Measurements from ENCODE around the gene LRRC72. TPM values are rescaled to one million over a fixed set of nuclear protein-coding genes. Genes with fewer than 3 reads are reported as not detected.

The LRRC72 gene
- total and polyA plus RNA-seq, 2 donors (not counting 1 experiment from before 2014, with no cell fraction given), result not detected

DNA sequence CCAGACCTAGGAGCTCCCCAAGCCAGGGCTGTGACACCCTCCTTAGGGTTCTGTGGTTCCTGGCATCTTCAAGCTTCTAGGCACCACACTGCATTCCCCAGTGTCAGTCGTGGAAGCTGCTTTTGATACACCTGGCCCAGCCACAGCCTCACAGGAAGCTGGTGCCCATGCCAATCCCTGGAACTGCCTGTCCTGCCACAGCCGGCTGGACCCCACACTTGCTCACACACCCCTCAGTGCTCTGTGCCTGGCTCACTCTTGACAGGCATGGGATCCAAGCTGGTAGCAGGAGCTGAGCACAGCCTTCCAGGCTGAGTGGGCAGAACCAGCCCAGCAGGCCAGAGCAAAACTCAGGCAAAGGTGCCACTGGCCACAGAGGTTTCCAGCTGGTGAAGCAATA lies 21.8 kb downstream of the LRRC72 start:
- H3K36me3 ChIP-seq (ENCODE audit: control insufficient read depth, insufficient read depth, low read length), result no peaks in the 10 kb centered on the region
- DNase-seq (ENCODE audit: low read depth in 2 of 2), result no peak
- TF ChIP-seq EZH2 (IDR thresholded peaks at IDR 0.05; ENCODE audit: low read length, missing control alignments), result no peak
- TF ChIP-seq, protein P1, sequence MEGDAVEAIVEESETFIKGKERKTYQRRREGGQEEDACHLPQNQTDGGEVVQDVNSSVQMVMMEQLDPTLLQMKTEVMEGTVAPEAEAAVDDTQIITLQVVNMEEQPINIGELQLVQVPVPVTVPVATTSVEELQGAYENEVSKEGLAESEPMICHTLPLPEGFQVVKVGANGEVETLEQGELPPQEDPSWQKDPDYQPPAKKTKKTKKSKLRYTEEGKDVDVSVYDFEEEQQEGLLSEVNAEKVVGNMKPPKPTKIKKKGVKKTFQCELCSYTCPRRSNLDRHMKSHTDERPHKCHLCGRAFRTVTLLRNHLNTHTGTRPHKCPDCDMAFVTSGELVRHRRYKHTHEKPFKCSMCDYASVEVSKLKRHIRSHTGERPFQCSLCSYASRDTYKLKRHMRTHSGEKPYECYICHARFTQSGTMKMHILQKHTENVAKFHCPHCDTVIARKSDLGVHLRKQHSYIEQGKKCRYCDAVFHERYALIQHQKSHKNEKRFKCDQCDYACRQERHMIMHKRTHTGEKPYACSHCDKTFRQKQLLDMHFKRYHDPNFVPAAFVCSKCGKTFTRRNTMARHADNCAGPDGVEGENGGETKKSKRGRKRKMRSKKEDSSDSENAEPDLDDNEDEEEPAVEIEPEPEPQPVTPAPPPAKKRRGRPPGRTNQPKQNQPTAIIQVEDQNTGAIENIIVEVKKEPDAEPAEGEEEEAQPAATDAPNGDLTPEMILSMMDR (conservative IDR thresholded peaks at IDR 0.05 in 1 of 2, IDR thresholded peaks at IDR 0.05 in 1 of 2; ENCODE audit: low read depth in 1 of 2, low read length in 2 of 2), result no peak

DNA sequence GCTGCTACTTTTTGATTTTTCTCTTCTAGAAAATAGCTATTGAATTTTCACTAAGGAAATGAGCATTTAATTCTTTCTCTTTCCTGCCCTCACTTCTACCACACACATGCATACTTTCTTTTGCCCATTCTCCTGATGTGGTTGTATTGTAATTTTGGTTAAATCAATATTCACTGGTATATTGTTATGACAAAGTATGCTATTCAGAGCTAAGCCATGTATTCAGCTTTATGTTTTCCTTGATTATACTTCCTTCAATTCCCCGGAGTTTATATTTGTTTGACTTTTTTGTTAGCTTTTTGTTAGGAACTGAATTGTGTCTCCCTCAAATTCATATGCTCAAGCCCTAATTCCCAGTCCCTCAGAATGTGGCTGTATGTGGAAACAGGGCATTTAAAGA lies 24.0 kb downstream of the LRRC72 start:
- Histone ChIP-seq H3K4me3 (replicated peaks in 1 of 4; ENCODE audit: control extremely low read depth in 1 of 4, insufficient read depth in 1 of 4, low read depth in 3 of 4, low read length in 4 of 4) (no peak overlapping the region), H3K9ac (ENCODE audit: insufficient read depth, low read length) (no peak overlapping the region), H3K4me2 (ENCODE audit: extremely low read depth, insufficient read depth, low read length) (no peak overlapping the region), H3K27ac (ENCODE audit: insufficient read depth, low read length) (no peak overlapping the region), H3K27me3 (ENCODE audit: control insufficient read depth, insufficient read depth, low read length) (no peaks in the 10 kb centered on the region), H4K20me1 (ENCODE audit: control insufficient read depth, extremely low read depth, insufficient read depth, low read length) (no peaks in the 10 kb centered on the region), H2AFZ (ENCODE audit: low read length) (no peak overlapping the region), H3K9me3 (ENCODE audit: control insufficient read depth, insufficient read depth, low read depth, low read length) (no peaks in the 10 kb centered on the region), H3K36me3 (ENCODE audit: control insufficient read depth, insufficient read depth, low read length) (no peaks in the 10 kb centered on the region), H3K4me1 (ENCODE audit: control insufficient read depth, extremely low read depth, insufficient read depth, low read length) (no peaks in the 10 kb centered on the region), H3K79me2 (ENCODE audit: control insufficient read depth, insufficient read depth, low read length) (no peaks in the 10 kb centered on the region)
- no peak for DNase-seq (ENCODE audit: low read depth in 2 of 2)
- no peak for TF ChIP-seq EZH2 (IDR thresholded peaks at IDR 0.05; ENCODE audit: low read length, missing control alignments)
- TF ChIP-seq, protein P1 (conservative IDR thresholded peaks at IDR 0.05 in 1 of 2, IDR thresholded peaks at IDR 0.05 in 1 of 2; ENCODE audit: low read depth in 1 of 2, low read length in 2 of 2), result no peak

More for the DNA sequence above, 21.8 kb downstream of the LRRC72 start:
- Histone ChIP-seq H3K27me3 (ENCODE audit: control insufficient read depth, insufficient read depth, low read length) (no peaks in the 10 kb centered on the region), H4K20me1 (ENCODE audit: control insufficient read depth, extremely low read depth, insufficient read depth, low read length) (no peaks in the 10 kb centered on the region), H3K9ac (ENCODE audit: insufficient read depth, low read length) (no peak overlapping the region), H3K79me2 (ENCODE audit: control insufficient read depth, insufficient read depth, low read length) (no peaks in the 10 kb centered on the region), H3K4me2 (ENCODE audit: extremely low read depth, insufficient read depth, low read length) (no peak overlapping the region), H3K9me3 (ENCODE audit: control insufficient read depth, insufficient read depth, low read depth, low read length) (no peaks in the 10 kb centered on the region), H2AFZ (ENCODE audit: low read length) (no peak overlapping the region), H3K4me3 (replicated peaks in 1 of 4; ENCODE audit: control extremely low read depth in 1 of 4, insufficient read depth in 1 of 4, low read depth in 3 of 4, low read length in 4 of 4) (no peak overlapping the region), H3K27ac (ENCODE audit: insufficient read depth, low read length) (no peak overlapping the region), H3K4me1 (ENCODE audit: control insufficient read depth, extremely low read depth, insufficient read depth, low read length) (no peaks in the 10 kb centered on the region)

DNA sequence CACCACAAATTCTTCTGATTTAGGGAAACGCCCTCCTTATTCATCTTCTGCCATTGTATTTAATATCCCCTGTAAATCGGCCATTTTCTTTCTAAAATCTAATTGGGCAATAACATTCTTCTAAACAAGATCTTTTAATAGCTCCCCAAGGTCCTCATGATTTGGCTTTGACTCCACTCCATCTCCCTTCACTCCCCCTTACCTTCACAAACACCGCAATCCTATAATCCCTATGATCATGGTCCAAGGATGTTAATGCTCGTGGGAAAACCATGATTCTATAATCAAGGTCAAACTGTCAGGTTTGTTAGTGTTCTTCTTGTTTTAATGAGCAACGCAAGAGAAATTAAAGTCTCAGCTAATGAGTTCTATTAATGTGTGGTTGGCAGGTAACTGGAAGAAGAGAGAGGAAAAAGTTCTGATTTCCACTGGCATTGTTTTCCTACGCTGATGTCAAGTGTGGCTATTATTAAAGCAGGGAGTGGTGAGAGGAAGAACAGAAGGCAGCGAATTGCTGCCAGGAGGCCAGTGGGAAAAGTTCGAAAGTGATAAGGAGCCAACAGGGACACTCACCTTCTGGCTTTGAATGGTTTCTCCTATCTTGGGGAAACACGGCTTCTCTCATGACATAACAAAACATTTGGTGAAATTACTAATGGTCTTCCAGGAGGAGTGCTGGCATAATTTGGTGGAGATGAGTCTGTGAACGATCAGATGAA lies 28.1 kb downstream of the LRRC72 start:
- no peak for TF ChIP-seq EZH2 (IDR thresholded peaks at IDR 0.05; ENCODE audit: low read length, missing control alignments)
- TF ChIP-seq, protein P1 (conservative IDR thresholded peaks at IDR 0.05 in 1 of 2, IDR thresholded peaks at IDR 0.05 in 1 of 2; ENCODE audit: low read depth in 1 of 2, low read length in 2 of 2), result no peak
- H4K20me1 ChIP-seq (ENCODE audit: control insufficient read depth, extremely low read depth, insufficient read depth, low read length), result no peaks in the 10 kb centered on the region
- H3K9ac ChIP-seq (ENCODE audit: insufficient read depth, low read length), result no peak overlapping the region
- H3K4me2 ChIP-seq (ENCODE audit: extremely low read depth, insufficient read depth, low read length), result no peak overlapping the region
- no peak overlapping the region for H3K27ac ChIP-seq (ENCODE audit: insufficient read depth, low read length)
- H3K9me3 ChIP-seq (ENCODE audit: control insufficient read depth, insufficient read depth, low read depth, low read length), result no peaks in the 10 kb centered on the region
- no peaks in the 10 kb centered on the region for H3K4me1 ChIP-seq (ENCODE audit: control insufficient read depth, extremely low read depth, insufficient read depth, low read length)
- H3K79me2 ChIP-seq (ENCODE audit: control insufficient read depth, insufficient read depth, low read length), result no peaks in the 10 kb centered on the region
- no peak for DNase-seq (ENCODE audit: low read depth in 2 of 2)
- no peak overlapping the region for H2AFZ ChIP-seq (ENCODE audit: low read length)
- H3K36me3 ChIP-seq (ENCODE audit: control insufficient read depth, insufficient read depth, low read length), result no peaks in the 10 kb centered on the region
- H3K4me3 ChIP-seq (replicated peaks in 1 of 4; ENCODE audit: control extremely low read depth in 1 of 4, insufficient read depth in 1 of 4, low read depth in 3 of 4, low read length in 4 of 4), result no peak overlapping the region
- H3K27me3 ChIP-seq (ENCODE audit: control insufficient read depth, insufficient read depth, low read length), result no peaks in the 10 kb centered on the region

All from fibroblast of lung (primary cell).